Astrocyte of the cerebellum (primary cell): Measurements from ENCODE around the gene ARHGEF10L.

Experiments
- DNase-seq: peaks from one replicate; pipeline ENCODE4 v3.0.0-alpha.2; 2011; ENCODE audit warnings: low read depth
- H3K4me3 ChIP-seq: 2 replicates; pipeline ENCODE4 v1.5.1; 2011; ENCODE audit warnings: mild to moderate bottlenecking, low read depth, low read length, moderate library complexity
- CTCF ChIP-seq: IDR thresholded peaks from 2 replicates; pipeline ENCODE4 v1.5.1; 2012; ENCODE audit warnings: low read length, low read depth, moderate library complexity, mild to moderate bottlenecking; ENCODE audit errors: missing control alignments
- in situ Hi-C: cut with HindIII; loops from 2 replicates; pipeline ENCODE4 v1.10.0; 2017; ENCODE audit warnings: low sequenced_read_pairs

ARHGEF10L gene

DNA sequence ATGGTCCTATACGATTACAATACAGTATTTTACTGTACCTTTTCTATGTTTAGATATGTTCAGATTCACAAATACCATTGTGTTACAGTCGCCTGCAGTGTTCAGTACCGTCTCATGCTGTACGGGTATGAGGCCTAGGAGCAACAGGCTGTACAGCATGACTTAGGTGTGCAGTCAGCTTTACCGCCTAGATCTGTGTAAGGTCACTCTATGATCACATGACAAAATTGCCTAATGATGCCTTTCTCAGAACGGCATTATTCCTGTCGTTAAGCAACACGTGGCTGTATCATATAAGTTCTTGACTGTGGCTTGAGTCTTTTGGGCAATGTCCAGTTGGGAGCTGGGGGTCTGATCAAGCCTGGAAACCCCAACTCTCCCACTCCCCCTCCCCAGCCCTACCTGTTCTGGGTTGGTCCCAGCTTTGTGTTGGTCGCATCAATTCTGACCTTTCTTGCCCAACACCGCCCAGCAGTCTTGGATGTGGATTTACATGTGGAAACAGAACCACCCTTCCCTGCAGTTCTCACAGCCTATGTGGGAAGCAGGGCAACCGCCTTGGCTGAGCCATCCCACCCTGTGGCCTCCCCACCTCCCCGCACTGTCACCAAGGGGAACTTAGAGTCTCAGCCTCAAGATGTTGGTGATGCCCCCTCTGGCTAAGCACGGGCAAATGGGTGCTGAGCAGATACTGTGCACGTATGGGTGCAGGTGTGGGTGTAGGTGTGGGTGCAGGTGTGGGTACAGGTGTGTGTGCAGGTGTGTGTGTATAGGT, 135.4 kb downstream of the ARHGEF10L start:
- DNase-seq = no peak
- TF ChIP-seq CTCF = no peak
- no peak overlapping the region for H3K4me3 ChIP-seq
- in situ Hi-C loops = no loop called here

DNA sequence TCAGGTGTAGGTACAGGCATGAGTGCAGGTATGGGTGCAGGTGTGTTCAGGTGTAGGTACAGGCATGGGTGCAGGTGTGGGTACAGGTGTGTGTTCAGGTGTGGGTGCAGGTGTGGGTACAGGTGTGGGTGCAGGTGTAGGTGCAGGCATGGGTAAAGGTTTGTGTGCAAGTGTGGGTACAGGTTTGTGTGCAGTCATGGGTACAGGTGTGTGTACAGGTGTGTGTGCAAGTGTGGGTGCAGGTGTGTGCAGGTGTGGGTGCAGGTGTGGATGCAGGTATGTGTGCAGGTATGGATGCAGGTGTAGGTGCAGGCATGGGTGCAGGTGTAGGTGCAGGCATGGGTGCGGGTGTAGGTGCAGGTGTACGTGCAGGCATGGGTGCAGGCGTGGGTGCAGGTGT, 136.2 kb downstream of the ARHGEF10L start:
- TF ChIP-seq CTCF = no peak
- in situ Hi-C loops = no loop called here
- DNase-seq = no peak
- no peak overlapping the region for H3K4me3 ChIP-seq

GRCh38 chr1:17676387-17677060, 137.0 kb downstream of the ARHGEF10L start:
- no peak overlapping the region for H3K4me3 ChIP-seq
- no peak for TF ChIP-seq CTCF
- no peak for DNase-seq
- in situ Hi-C loops = no loop called here

GRCh38 chr1:17678011-17678410, 138.5 kb downstream of the ARHGEF10L start:
- no peak for TF ChIP-seq CTCF
- DNase-seq = no peak
- in situ Hi-C loops = no loop called here
- no peak overlapping the region for H3K4me3 ChIP-seq

DNA sequence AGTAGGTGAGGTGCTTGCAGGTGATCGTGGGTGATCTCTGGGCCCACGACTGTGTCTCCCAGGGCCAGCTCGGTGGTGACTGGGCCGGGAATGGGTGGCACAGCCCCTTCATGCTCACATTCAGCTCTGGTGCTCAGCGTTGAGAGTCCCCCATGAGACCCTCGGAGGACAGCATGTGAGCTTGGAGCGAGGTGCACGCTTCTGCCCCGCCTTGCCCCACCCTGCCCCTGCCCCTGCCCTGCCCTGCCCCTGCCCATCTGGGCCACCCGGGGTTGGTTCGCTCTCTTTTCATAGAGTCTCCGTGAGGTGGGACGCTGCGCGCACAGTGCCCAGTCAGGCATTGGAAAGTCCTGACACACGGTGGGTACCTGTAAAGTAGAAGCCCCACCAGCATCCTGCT, 140.4 kb downstream of the ARHGEF10L start:
- in situ Hi-C loops = no loop called here
- no peak for TF ChIP-seq CTCF
- no peak for DNase-seq
- H3K4me3 ChIP-seq = no peak overlapping the region

- no peak overlapping the region for H3K4me3 ChIP-seq
- in situ Hi-C loops = no loop called here
- DNase-seq = no peak
- TF ChIP-seq CTCF = no peak
Measured at GRCh38 chr1:17680308-17680707, 140.8 kb downstream of the ARHGEF10L start.
